Fibroblast of mammary gland (primary cell): ENCODE results near the gene DAPK3.
"Not testable (repeated sequence)": the region's sequence is repeated elsewhere in the genome, so short reads cannot be mapped to it uniquely, and the experiment has no call there.

Experiments used
- DNase-seq: peaks from one replicate; pipeline ENCODE4 v3.0.0-alpha.2; 2010; ENCODE audit warnings: low read depth
- H3K4me3 ChIP-seq: 2 replicates; pipeline ENCODE4 v1.5.1; 2011; ENCODE audit warnings: low read depth, mild to moderate bottlenecking, low read length, moderate library complexity; ENCODE audit not compliant: control insufficient read depth
- TF ChIP-seq, protein P1 (sequence below): conservative IDR thresholded peaks from 2 replicates; pipeline ENCODE4 v1.5.1; 2011; ENCODE audit warnings: low read depth, low read length, inconsistent platforms; ENCODE audit not compliant: control insufficient read depth, insufficient read depth

DAPK3 gene

DNA sequence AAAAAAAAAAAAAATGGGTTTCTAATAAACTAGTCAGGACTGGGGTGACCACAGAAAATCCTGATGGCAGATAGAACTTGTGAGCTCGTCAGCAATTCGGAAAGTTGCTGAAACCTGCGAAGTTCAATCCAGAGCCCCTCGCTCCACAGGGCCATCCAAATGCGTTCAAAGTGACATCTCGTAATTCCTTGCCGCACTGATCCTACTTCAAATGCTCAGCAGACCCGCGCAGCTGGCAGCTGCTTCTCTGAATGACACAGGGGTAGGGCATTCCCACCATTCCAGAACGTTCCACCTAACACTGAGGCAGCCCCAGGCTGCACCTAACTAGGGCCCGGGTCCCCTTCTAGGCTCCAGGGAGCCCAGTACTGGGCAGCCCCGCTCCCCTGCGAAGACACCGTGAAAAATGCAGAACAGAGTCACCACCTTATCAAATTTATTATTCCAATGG lies 4.8 kb upstream of the DAPK3 start:
- no peak for DNase-seq
- H3K4me3 ChIP-seq, result no peak overlapping the region
- TF ChIP-seq, protein P1, sequence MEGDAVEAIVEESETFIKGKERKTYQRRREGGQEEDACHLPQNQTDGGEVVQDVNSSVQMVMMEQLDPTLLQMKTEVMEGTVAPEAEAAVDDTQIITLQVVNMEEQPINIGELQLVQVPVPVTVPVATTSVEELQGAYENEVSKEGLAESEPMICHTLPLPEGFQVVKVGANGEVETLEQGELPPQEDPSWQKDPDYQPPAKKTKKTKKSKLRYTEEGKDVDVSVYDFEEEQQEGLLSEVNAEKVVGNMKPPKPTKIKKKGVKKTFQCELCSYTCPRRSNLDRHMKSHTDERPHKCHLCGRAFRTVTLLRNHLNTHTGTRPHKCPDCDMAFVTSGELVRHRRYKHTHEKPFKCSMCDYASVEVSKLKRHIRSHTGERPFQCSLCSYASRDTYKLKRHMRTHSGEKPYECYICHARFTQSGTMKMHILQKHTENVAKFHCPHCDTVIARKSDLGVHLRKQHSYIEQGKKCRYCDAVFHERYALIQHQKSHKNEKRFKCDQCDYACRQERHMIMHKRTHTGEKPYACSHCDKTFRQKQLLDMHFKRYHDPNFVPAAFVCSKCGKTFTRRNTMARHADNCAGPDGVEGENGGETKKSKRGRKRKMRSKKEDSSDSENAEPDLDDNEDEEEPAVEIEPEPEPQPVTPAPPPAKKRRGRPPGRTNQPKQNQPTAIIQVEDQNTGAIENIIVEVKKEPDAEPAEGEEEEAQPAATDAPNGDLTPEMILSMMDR, result no peak

GRCh38 chr19:3975144-3975543 lies 4.2 kb upstream of the DAPK3 start:
- H3K4me3 ChIP-seq, result no peak overlapping the region
- TF ChIP-seq, protein P1, result no peak
- no peak for DNase-seq

DNA sequence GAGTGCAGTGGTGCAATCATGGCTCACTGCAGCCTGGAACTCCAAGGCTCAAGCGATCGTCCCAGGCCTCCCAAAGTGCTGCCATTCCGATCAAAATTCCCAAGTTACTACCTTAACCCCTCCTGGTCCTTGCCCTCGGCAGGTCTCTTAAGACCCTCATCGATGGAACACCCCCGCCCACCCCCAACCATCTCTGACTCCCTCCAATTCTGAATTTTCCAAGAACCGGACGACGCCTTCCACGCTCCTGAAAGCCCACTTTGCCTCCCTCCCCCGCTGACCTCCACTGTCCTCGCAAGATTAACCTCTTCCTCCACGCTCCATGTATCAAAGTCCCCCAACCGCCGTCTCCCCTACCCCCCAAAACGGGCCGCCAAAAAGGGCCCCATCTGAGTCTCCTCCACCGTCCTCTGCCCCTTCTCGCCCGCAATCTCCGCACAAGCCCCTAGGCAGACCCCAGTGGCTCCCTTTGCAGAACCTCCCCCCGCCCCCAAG lies 539 bp downstream of the DAPK3 start:
- TF ChIP-seq, protein P1, result no peak
- peak overlapping the region; percentile 91 for H3K4me3 ChIP-seq
- no peak for DNase-seq

- H3K4me3 ChIP-seq, result peak overlapping the region; percentile 91
- TF ChIP-seq, protein P1, result peak; percentile 41
- peak; percentile 87 for DNase-seq
Measured at GRCh38 chr19:3969435-3970312, 1.2 kb downstream of the DAPK3 start.

- TF ChIP-seq, protein P1, result no peak
- DNase-seq, result peak; percentile 98
- H3K4me3 ChIP-seq, result peak overlapping the region; percentile 91
Measured at GRCh38 chr19:3968556-3969434, 2.1 kb downstream of the DAPK3 start.

- H3K4me3 ChIP-seq, DNase-seq: not testable (repeated sequence)
Measured at GRCh38 chr19:3967983-3968382, 2.9 kb downstream of the DAPK3 start.
